PC-3 (cell line): ENCODE data around the gene LPIN2. TPM values are rescaled to one million over a fixed set of nuclear protein-coding genes. Genes with fewer than 3 reads are reported as not detected.

Source experiments
- ATAC-seq: fragments of 200-7000 bp; cut with Tn5 transposase; 2 replicates; pipeline ENCODE4 v1.9.1; 2020; ENCODE audit warnings: mild to moderate bottlenecking, moderate library complexity
- BruUV-seq: library from RNA; stranded (reverse); fragments of 400-500 nt; replicated peaks from 2 replicates; lab custom pipeline; 2021; lab: Mats Ljungman, UMichigan
- CTCF ChIA-PET: fragments of 300-600 bp; sonication (Branson Sonifier 250); formaldehyde crosslinking; loops from one replicate; lab custom pipeline; 2022; ENCODE audit warnings: antibody characterized with exemption; lab: Charles Lee
- POLR2A ChIA-PET: fragments of 300-600 bp; sonication (Branson Sonifier 250); formaldehyde crosslinking; loops from one replicate; lab custom pipeline; 2022; ENCODE audit warnings: antibody characterized with exemption; ENCODE audit not compliant: unreplicated experiment; lab: Charles Lee
- DNase-seq: peaks from one replicate; pipeline ENCODE4 v3.0.0-alpha.2; 2015
- H2AFZ ChIP-seq: fragments of 300-600 bp; sonication (generic); 2 replicates; pipeline ENCODE4 v1.6.0; 2016; ENCODE audit warnings: antibody characterized with exemption, low read length
- H3F3A ChIP-seq: fragments of 300-600 bp; sonication (generic); one replicate; pipeline ENCODE4 v1.6.0; 2017; ENCODE audit warnings: antibody characterized with exemption, low read length, control low read depth, mild to moderate bottlenecking; ENCODE audit not compliant: unreplicated experiment
- H3K27ac ChIP-seq: fragments of 300-600 bp; sonication (generic); 2 replicates; pipeline ENCODE4 v1.5.1; 2016; ENCODE audit warnings: mild to moderate bottlenecking, low read length
- H3K27me3 ChIP-seq: fragments of 300-600 bp; sonication (generic); 2 replicates; pipeline ENCODE4 v1.6.1; 2016; ENCODE audit warnings: low read length, mixed read lengths
- H3K36me3 ChIP-seq: fragments of 300-600 bp; sonication (generic); 2 replicates; pipeline ENCODE4 v1.6.1; 2016; ENCODE audit warnings: low read depth, mixed run types, low read length, mixed read lengths
- H3K4me1 ChIP-seq: fragments of 300-600 bp; sonication (generic); 2 replicates; pipeline ENCODE4 v1.5.1; 2016; ENCODE audit warnings: low read length; ENCODE audit not compliant: insufficient read depth
- H3K4me2 ChIP-seq: fragments of 300-600 bp; sonication (generic); 2 replicates; pipeline ENCODE4 v1.6.0; 2016; ENCODE audit warnings: low read length
- H3K4me3 ChIP-seq: fragments of 300-600 bp; sonication (generic); 2 replicates; pipeline ENCODE4 v1.5.1; 2016; ENCODE audit warnings: mild to moderate bottlenecking, low read length, mixed read lengths
- H3K79me2 ChIP-seq: fragments of 300-600 bp; sonication (generic); 2 replicates; pipeline ENCODE4 v1.6.1; 2017; ENCODE audit warnings: low read length, mixed read lengths
- H3K9ac ChIP-seq: fragments of 300-600 bp; sonication (generic); 2 replicates; pipeline ENCODE4 v1.6.0; 2016; ENCODE audit warnings: mild to moderate bottlenecking, low read length
- H3K9me2 ChIP-seq: fragments of 300-600 bp; sonication (generic); replicated peaks from 2 replicates; pipeline ENCODE4 v1.6.1; 2016; ENCODE audit warnings: mixed run types, low read length, mixed read lengths
- H3K9me3 ChIP-seq: fragments of 300-600 bp; sonication (generic); 2 replicates; pipeline ENCODE4 v1.6.1; 2016; ENCODE audit warnings: low read length, mixed read lengths
- H4K20me1 ChIP-seq: fragments of 300-600 bp; sonication (generic); 2 replicates; pipeline ENCODE4 v1.6.1; 2016; ENCODE audit warnings: low read length, mixed read lengths
- CTCF ChIP-seq: fragments of 300-600 bp; sonication (generic); conservative IDR thresholded peaks from 2 replicates; pipeline ENCODE4 v1.5.1; 2017; ENCODE audit warnings: antibody characterized with exemption, low read depth, mild to moderate bottlenecking, low read length
- EZH2 ChIP-seq: fragments of 300-600 bp; sonication (generic); IDR thresholded peaks from one replicate; pipeline ENCODE4 v1.6.1; 2017; ENCODE audit warnings: antibody characterized with exemption, mild to moderate bottlenecking, low read length; ENCODE audit not compliant: unreplicated experiment
- EZH2phosphoT487 ChIP-seq: fragments of 300-600 bp; sonication (generic); IDR thresholded peaks from 2 replicates; pipeline ENCODE4 v1.6.1; 2018; ENCODE audit warnings: mild to moderate bottlenecking, antibody characterized with exemption, low read length, borderline replicate concordance
- intact Hi-C: fragments of 100-400 bp; cut with micrococcal nuclease; formaldehyde crosslinking; loops from 2 replicates; pipeline ENCODE4 v1.9.0; 2023
- total RNA-seq: library from RNA; depleted of rRNA; stranded (reverse); fragments of >200 nt; gene quantifications from 2 replicates; pipeline ENCODE4 v1.2.3, GENCODE V29; 2014

Gene LPIN2
- total RNA-seq, 1 experiment from 2014 or later = 9.8 TPM

DNA sequence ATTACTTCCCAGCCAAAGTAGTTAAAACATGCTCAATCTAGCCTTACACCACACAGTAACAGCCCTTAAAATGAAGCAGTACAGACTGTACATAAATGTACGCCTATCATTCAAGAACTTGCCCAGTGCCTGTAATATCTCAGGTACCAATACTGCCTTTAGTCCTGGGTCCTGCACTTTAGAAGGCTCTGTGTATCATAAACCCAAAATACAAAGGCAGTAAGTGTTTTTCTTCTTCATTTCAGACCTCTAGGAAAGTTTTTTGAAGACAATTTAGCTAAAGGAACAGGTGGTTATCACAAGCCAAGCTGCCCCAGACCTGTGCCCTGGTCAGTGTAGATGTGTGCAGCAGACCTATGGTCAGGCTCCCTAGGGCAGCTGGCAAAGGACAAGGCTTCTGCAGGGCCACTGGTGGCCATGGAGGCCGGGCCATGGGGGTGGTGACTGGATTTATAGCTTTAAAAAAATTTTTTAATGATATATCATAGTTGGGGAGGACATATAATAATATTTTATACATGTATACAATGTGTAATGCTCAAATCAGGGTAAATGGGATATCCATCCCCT is 18.8 kb downstream of the LPIN2 start:
- H3K79me2 ChIP-seq = peaks cover 22% of the 10 kb centered on the region; the same call in 1 of the 2 replicates
- no peak overlapping the region for H3K4me3 ChIP-seq
- no peak overlapping the region for H3K4me2 ChIP-seq
- H3F3A ChIP-seq = no peaks in the 10 kb centered on the region
- no peaks in the 10 kb centered on the region for H3K9me2 ChIP-seq
- H3K36me3 ChIP-seq = no peaks in the 10 kb centered on the region
- no peak overlapping the region for H3K27ac ChIP-seq
- ChIA-PET CTCF (interaction anchor here (0.8 kb wide), 1 partner anchor 68 kb away, joined by 3 read pairs; no protein-coding TSS in a partner anchor), POLR2A (interaction anchor here (0.7 kb wide), 1 partner anchor 134 kb away, joined by 5 read pairs; no protein-coding TSS in a partner anchor)
- intact Hi-C loops = no loop called here
- peaks cover 7% of the 10 kb centered on the region; the same call in 1 of the 2 replicates for H3K4me1 ChIP-seq
- no peak overlapping the region for H3K9ac ChIP-seq
- no peak for DNase-seq
- no peak overlapping the region for H2AFZ ChIP-seq
- H4K20me1 ChIP-seq = peaks cover 7% of the 10 kb centered on the region
- no peaks in the 10 kb centered on the region for H3K27me3 ChIP-seq
- H3K9me3 ChIP-seq = no peaks in the 10 kb centered on the region
- no peak for ATAC-seq
- no TSS peak for BruUV-seq
- TF ChIP-seq EZH2phosphoT487 (no peak), CTCF (no peak), EZH2 (no peak)

- intact Hi-C loops = no loop called here
- peaks cover 17% of the 10 kb centered on the region; the same call in 1 of the 2 replicates for H3K79me2 ChIP-seq
- H3K4me1 ChIP-seq = peaks cover 10% of the 10 kb centered on the region; the same call in 1 of the 2 replicates
- H3K4me2 ChIP-seq = no peak overlapping the region
- ChIA-PET POLR2A (interaction anchor here (0.7 kb wide), 1 partner anchor 135 kb away, joined by 5 read pairs; no protein-coding TSS in a partner anchor), CTCF (interaction anchor here (0.8 kb wide), 1 partner anchor 69 kb away, joined by 3 read pairs; no protein-coding TSS in a partner anchor)
- no peaks in the 10 kb centered on the region for H3K9me2 ChIP-seq
- no TSS peak for BruUV-seq
- TF ChIP-seq EZH2 (no peak), EZH2phosphoT487 (no peak), CTCF (no peak)
- no peaks in the 10 kb centered on the region for H3K36me3 ChIP-seq
- H2AFZ ChIP-seq = no peak overlapping the region
- H3K9ac ChIP-seq = no peak overlapping the region
- H3K9me3 ChIP-seq = no peaks in the 10 kb centered on the region
- no peak overlapping the region for H3K4me3 ChIP-seq
- no peak overlapping the region for H3K27ac ChIP-seq
- no peaks in the 10 kb centered on the region for H3K27me3 ChIP-seq
- DNase-seq (no peak), ATAC-seq (no peak)
- no peaks in the 10 kb centered on the region for H3F3A ChIP-seq
- peaks cover 7% of the 10 kb centered on the region for H4K20me1 ChIP-seq
These were observed 19.7 kb downstream of the LPIN2 start for GRCh38 chr18:2992995-2993877.
